Activated CD4-positive, alpha-beta T cell treated with anti-CD3 and anti-CD28 coated beads for 48 hours (primary cell): Measurements from ENCODE around the gene FAN1.

Experiments
- DNase-seq: peaks from one replicate; pipeline ENCODE4 v3.0.0-alpha.2; 2020

Gene FAN1

GRCh38 chr15:30962659-30963058 is 58.9 kb downstream of the FAN1 start:
- DNase-seq, result no peak

- DNase-seq, result no peak
These were observed 60.0 kb downstream of the FAN1 start for GRCh38 chr15:30963681-30964080.

GRCh38 chr15:30969724-30970123 is 66.0 kb downstream of the FAN1 start:
- no peak for DNase-seq

GRCh38 chr15:30973379-30973778 is 69.7 kb downstream of the FAN1 start:
- DNase-seq, result no peak

GRCh38 chr15:30974112-30974511 is 70.4 kb downstream of the FAN1 start:
- DNase-seq, result no peak

- no peak for DNase-seq
These were observed 74.6 kb downstream of the FAN1 start for GRCh38 chr15:30978328-30978727.

GRCh38 chr15:30979457-30979856 is 75.7 kb downstream of the FAN1 start:
- DNase-seq, result no peak

- no peak for DNase-seq
These were observed 80.4 kb downstream of the FAN1 start for GRCh38 chr15:30984118-30984517.

- DNase-seq, result no peak
These were observed 80.8 kb downstream of the FAN1 start for GRCh38 chr15:30984542-30984941.

- no peak for DNase-seq
These were observed 81.4 kb downstream of the FAN1 start for GRCh38 chr15:30985081-30985531.

GRCh38 chr15:30990036-30990435 is 86.3 kb downstream of the FAN1 start:
- no peak for DNase-seq

- no peak for DNase-seq
These were observed 86.9 kb downstream of the FAN1 start for GRCh38 chr15:30990446-30991254.

GRCh38 chr15:30991255-30992235 is 87.8 kb downstream of the FAN1 start, which contains the start of gene MTMR10:
TSS of gene MTMR10 (minus strand) at chr15:30991628. CDS start at chr15:30991506, 122 bp downstream.
- DNase-seq, result peak; percentile 75

- DNase-seq, result no peak
These were observed 88.6 kb downstream of the FAN1 start for GRCh38 chr15:30992249-30992864.
